ENCODE measurements around the gene SUMF1.
"Not testable (repeated sequence)": the region's sequence is repeated elsewhere in the genome, so short reads cannot be mapped to it uniquely, and the experiment has no call there.

SUMF1 gene

DNA sequence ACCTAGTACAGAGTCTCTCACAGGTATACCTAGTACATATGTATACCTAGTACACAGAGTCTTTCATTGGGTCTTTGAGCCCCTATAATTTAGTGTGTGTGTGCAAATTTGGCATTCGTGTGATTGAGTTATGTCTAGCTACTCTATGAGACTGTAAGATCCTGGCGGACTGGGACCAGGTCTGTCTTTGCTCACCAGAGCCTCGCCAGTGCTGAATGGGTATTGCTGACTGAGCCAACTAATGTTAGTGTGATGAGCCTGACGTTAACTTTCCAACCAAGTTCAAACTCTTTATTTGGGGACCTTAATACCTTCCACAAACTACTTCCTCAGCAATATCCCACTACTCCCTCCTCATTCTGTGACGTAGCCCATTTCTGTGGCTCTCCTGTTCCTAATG lies 128.3 kb downstream of the SUMF1 start:
- no peak for DNase-seq (ENCODE audit: low read depth)

DNA sequence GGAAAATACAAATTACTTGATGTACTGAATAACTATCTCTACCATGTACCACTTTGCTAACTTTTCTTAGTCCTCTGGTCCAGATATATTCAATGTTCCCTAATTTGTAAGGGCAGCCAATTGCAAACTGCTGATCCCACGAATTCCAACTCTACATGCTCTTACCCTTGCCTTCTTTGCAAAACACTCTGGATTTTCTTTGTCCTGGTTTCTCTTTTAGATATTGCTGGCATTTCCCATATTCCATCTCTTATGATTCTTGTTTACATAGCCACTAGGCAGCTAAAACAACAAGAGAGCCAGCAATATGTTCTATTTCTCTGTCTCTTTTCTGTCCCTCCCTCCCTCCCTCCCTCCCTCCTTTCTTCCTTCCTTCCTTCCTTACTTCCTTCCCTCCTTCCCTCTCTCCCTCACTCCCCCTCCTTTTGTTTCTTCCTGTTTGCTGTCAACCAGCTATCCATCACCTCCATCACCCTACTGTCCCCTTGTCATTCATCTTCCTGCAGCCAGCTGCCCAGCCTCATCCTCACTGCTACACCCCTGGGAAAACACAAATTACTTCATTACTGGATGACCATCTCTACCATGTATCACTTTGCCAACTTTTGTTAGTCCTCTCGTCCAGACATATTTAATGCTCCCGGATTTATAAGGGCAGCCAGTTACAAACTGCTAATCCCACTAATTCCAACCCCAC lies 130.1 kb downstream of the SUMF1 start:
- no peak for DNase-seq (ENCODE audit: low read depth)

DNA sequence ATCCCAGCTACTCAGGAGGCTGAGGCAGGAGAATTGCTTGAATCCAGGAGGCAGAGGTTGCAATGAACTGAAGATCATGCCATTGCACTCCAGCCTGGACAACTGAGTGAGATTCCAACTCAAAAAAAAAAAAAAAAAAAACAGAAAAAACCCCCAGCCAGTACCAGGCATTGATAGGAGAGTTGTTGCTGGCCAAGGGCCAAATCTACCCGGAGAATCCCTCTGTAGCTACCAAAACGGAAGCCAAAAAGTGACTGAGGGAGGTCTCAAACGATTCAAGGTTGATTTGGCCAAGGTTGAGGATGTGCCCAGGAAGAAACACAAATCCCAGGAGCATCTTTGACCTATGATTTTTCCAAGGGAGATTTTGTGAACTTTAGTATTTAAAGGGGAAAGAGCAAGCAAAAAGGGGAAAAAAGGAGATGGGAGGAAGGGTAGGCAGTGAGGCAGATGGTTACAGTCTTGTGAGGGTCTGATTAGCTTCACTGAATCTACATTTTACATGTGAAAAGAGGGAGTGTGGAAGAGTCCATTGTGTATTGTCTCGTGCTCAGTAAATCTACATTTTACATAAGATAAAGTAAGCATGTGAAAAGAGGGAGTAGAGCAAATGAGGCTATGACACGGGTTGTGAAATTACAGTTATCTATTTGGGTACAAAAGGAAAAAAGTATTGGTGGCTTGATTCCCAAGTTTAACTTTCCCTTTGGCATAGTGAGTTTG lies 131.1 kb downstream of the SUMF1 start:
- DNase-seq (ENCODE audit: low read depth) = no peak

GRCh38 chr3:4334548-4334947 lies 132.5 kb downstream of the SUMF1 start:
- DNase-seq (ENCODE audit: low read depth) = no peak

DNA sequence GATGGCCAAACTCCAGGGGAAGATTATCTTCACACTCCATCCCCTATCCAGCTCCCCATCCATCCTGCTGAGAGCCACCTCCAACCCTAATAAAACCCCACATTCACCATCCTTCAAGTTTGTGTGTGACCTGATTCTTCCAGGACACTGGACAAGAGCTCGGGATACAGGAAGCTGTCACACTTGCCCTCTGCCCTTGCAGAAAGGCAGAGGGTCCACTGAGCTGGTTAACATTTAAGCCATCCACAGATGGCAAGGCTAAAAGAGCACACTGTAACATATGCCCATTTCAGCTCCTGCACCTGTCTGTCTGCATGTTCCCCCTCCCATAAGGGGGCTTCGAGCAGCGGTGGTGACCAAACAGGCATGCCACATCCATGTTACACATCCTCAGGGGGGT lies 134.1 kb downstream of the SUMF1 start:
- DNase-seq (ENCODE audit: low read depth) = no peak

DNA sequence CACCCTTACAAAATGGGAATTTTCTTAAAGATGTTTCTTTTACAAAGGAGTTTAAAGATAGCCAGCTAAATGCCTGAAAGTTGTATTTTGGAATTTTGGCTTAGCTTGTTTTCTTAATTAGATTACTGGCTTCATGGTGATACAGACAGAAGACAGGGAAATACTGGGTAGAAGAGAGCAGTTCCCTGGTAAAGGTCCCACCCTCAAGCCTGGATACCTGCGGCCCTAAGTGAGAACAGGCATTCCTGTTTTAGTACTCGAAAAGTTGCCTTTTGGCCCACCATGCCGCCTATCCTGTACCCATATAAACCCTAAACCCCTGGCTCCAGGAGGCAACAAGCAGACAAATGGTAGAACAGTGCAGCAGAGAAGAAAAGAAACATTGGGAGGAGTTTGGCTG lies 134.5 kb downstream of the SUMF1 start:
- no peak for DNase-seq (ENCODE audit: low read depth)

DNA sequence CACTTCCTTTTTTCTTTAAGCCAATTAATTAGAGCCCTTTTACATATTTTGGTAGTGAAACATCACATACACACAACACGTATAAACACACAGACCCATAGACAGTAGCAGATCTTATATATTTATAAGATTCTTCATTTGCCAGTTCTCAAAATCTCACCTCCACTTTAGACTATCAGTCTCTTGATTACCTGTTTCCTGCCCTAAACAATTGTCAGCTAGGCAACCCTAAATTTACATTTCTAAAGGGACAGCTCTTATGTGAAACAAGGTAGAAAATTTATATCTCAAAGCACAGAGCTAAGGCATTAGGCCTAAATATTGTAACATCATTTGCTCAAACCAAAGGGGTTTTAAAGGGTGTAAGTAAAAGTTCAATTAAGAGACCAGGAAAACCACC lies 135.0 kb downstream of the SUMF1 start:
- DNase-seq (ENCODE audit: low read depth) = no peak

- DNase-seq (ENCODE audit: low read depth) = not testable (repeated sequence)
These were observed 137.3 kb downstream of the SUMF1 start for GRCh38 chr3:4329806-4330205.

DNA sequence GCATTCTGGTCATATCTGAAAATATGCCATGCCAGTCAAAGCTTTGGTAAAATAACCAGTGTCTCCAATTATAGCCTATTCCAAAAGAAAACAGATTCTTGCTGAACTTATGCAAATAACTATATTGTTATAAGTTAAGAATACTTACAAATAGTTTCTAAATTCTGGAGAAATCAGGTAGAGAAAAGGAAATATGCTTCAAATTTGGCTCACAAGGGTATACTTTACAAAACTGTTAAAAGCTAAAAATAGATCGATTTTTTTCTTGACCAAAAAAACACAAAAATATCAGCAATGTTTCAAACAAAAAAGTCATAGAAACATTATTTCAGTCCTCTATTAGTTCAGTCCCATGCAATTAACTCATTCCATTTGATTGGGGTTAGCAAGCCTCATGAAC lies 140.2 kb downstream of the SUMF1 start:
- no peak for DNase-seq (ENCODE audit: low read depth)

GRCh38 chr3:4323246-4324027 lies 143.6 kb downstream of the SUMF1 start:
- DNase-seq (ENCODE audit: low read depth) = no peak

DNA sequence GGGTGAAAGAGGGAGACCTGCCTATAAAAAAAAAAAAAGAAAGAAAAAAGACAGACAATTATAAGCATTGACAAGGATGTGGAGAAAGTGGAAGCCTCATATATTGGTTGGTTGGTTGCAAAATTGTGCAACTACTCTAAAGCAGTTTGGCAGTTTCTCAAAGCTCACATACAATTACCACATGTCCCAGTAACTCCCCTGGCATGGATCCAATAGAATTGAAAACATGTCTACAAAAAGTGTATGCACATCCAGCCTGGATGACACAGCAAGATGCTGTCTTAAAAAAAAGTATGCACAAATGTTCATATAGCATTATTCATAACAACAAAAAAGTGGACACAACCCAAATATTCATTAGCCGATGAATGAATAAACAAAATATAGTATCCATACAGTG lies 144.4 kb downstream of the SUMF1 start:
- no peak for DNase-seq (ENCODE audit: low read depth)

DNA sequence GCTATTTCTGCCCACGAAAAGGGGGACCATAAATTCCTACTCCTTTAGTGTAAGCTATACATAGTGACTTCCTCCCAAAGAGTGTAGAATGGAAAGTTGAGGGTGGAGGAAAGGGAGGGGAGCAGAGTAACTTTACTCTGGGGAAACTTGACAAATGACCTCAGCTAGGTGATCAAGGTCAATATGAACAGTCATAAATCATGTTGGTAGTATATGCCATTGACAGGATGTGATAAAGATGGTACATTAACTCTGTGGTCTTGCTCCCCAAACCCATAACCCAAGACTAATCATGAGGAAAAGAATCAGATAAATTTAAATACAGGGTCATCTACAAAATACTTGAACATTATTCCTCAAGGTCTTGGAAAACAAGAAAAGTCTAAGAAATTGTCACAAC lies 145.3 kb downstream of the SUMF1 start:
- no peak for DNase-seq (ENCODE audit: low read depth)

DNA sequence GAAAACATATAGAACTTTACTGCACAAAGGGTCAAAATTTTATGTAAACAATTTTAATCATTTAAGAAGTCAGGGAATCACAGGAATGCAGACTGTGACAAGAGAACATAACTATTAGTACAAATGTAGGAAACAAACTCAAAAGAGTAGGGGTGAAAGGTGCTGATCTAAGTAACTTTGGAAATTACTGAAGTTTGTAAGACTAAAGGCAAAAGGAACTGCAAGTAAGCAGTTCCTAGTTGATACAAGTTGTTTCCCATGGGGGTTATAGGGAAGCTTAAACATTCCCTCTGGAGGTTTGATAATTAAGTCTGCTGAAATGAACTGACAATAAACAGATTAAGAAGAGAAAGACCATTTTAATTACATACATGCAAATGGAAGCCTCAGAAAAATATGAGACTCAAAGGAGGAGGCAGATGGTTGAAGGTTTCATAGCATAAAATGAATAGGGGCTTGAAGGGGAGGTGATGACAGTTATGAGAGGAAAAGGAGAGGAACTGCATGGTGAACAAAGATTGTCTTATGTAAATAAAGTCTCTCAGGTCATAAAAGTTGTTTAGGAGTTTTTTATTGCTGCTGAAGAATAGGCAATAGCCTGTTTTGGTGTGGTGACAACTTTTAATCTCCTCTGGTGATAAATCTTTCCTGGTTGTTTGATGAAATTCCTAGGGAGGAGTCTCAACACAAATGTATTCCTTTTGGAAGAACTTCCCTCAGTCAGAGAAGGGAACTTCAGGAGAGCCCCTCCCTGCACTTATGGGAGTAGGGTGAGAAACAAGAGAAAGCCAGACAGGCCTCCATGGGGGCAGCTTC lies 146.8 kb downstream of the SUMF1 start:
- DNase-seq (ENCODE audit: low read depth) = no peak

GRCh38 chr3:4314688-4315087 lies 152.4 kb downstream of the SUMF1 start:
- no peak for DNase-seq (ENCODE audit: low read depth)

DNA sequence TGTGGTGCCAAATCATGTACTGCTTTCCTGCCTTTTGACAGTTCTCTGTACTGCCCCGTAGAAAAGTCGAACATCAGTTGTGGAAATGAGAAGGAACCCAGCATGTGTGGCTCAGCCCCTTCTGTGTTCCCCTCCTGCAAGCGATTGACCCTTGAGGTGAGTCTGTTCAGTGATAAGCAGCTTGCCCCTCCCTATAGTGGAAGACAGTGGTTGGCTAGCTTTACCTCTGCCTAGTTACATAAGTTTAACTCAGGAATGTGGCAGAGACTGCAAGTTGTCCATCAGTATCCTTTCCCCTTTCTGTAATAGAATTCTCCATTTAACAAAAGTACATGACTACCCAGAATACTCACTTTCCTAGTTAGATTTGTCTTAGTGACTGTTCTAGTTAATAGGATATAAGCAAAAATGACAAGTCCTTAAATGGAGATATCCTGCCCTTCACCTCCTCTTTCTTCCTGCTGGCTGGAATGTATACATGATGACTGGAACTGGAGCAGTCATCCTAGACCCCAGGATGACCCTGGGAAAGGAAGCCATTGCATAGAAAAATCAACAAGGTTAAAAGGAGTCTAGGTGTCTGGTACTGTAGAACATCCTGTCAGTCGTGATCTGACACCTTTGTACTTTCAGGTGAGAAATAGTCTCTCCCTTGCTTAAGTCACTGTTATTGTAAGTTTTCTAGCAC lies 153.3 kb downstream of the SUMF1 start:
- DNase-seq (ENCODE audit: low read depth) = no peak

DNA sequence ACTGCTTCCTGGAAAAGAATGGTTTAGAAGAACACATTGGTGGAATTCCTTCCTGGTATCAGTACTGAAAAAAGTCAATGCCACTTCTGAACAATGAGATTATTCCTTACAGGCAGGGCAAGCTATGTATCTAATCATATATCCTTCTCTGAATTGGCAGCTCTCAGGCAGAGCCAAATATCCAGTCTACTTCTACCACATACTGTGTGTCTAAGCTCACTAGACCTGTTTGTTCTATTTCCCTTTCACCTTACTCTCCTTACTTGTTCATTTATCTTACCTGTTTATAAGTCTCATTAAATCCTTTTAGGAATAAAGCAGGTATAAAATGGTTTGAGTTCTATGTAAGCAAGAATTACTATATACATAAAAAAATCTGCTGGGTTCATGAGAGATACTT lies 155.6 kb downstream of the SUMF1 start:
- DNase-seq (ENCODE audit: low read depth) = no peak
